AG20443 (cell line): ENCODE measurements around the gene FTL.
A peak's percentile ranks its signal among the peaks of the same experiment; 100 is the strongest.

Experiments used
- DNase-seq: peaks from one replicate; pipeline ENCODE4 v3.0.0; 2012; ENCODE audit warnings: low spot score, mixed read lengths

The FTL gene

GRCh38 chr19:48991873-48992580, 26.9 kb downstream of the FTL start:
- DNase-seq: peak; percentile 93

GRCh38 chr19:48992581-48993174, 27.6 kb downstream of the FTL start:
- no peak for DNase-seq

- peak; percentile 99 for DNase-seq
These were observed 28.3 kb downstream of the FTL start, which contains the start of the genes GYS1 and RUVBL2 for GRCh38 chr19:48993175-48994034. GYS1 (minus strand) TSS chr19:48993309; CDS start chr19:48993112, 197 bp downstream. RUVBL2 (plus strand) TSS chr19:48993887; CDS start chr19:48993912, 25 bp downstream.

- no peak for DNase-seq
These were observed 28.9 kb downstream of the FTL start for GRCh38 chr19:48994035-48994386.

GRCh38 chr19:48997972-48998371, 32.9 kb downstream of the FTL start:
- peak; percentile 56 for DNase-seq

- peak; percentile 74 for DNase-seq
These were observed 34.6 kb downstream of the FTL start for GRCh38 chr19:48999481-49000325.

- DNase-seq: no peak
These were observed 39.0 kb downstream of the FTL start for GRCh38 chr19:49004133-49004532.

- no peak for DNase-seq
These were observed 40.0 kb downstream of the FTL start for GRCh38 chr19:49004964-49005614.

- DNase-seq: no peak
These were observed 41.8 kb downstream of the FTL start for GRCh38 chr19:49006905-49007304.

- no peak for DNase-seq
These were observed 44.7 kb downstream of the FTL start for GRCh38 chr19:49009828-49010227.

- DNase-seq: no peak
These were observed 45.3 kb downstream of the FTL start for GRCh38 chr19:49010453-49010852.

- no peak for DNase-seq
These were observed 46.1 kb downstream of the FTL start for GRCh38 chr19:49011194-49011593.

- no peak for DNase-seq
These were observed 49.2 kb downstream of the FTL start for GRCh38 chr19:49014123-49014869.

GRCh38 chr19:49014870-49015255, 49.8 kb downstream of the FTL start:
- DNase-seq: no peak

GRCh38 chr19:49016067-49016839, 51.1 kb downstream of the FTL start:
- DNase-seq: no peak
